GM20431 (cell line): ENCODE data around the gene WFDC5.

ENCODE experiments used
- in situ Hi-C: fragments of 300-500 bp; cut with MseI, MboI; formaldehyde crosslinking; loops from one replicate; pipeline ENCODE4 v1.15.0; 2020; ENCODE audit warnings: low sequenced_read_pairs; ENCODE audit not compliant: unreplicated experiment

Gene WFDC5

DNA sequence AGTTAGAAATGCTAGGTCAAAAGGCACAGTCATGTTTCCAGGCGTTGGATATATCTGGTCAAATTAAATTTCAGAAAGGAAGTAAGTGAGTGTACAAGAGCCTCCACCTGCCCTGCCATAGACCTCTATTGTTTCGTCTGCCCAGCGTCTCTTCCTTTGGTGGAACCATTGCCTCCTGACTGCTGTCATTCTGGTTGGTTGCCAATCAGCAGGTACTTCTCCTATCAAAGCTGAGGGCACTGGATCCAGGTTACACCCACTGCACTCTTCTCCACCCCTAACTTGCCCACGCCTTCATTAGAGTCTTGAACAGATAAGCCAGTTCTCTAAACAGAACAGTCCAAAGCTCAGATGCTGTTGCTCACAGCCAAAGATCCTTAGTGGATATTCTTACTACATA lies 2.6 kb upstream of the WFDC5 start:
- in situ Hi-C loops, result loop anchor here (25.0 kb wide), 1 partner anchor 170 kb away; no protein-coding TSS in a partner anchor

GRCh38 chr20:45115829-45116228 lies 855 bp upstream of the WFDC5 start:
- in situ Hi-C loops, result loop anchor here (25.0 kb wide), 1 partner anchor 171 kb away; no protein-coding TSS in a partner anchor

- in situ Hi-C loops, result loop anchor here (25.0 kb wide), 1 partner anchor 172 kb away; no protein-coding TSS in a partner anchor
Observed at GRCh38 chr20:45115386-45115774, 406 bp upstream of the WFDC5 start.

DNA sequence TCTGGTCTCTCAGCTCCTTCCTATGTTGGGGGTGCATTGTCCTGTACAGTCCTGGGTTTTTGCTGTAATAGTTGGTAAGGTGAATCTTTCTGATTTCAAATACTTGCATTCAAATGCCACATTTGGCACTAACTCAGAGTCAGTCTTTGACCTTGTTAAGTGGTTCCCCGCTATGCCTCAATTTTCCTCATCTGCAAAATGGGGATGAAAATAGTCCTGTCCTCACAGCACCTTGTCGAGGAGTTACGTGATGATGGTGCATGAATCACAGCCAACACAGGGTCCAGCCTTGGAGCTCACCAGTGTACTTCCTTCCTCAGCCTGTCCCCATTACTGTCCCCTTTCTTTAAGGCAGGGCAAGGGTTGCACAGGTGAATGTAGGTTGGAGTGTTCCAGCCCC lies 1.1 kb downstream of the WFDC5 start:
- in situ Hi-C loops, result loop anchor here (25.0 kb wide), 1 partner anchor 173 kb away; no protein-coding TSS in a partner anchor

DNA sequence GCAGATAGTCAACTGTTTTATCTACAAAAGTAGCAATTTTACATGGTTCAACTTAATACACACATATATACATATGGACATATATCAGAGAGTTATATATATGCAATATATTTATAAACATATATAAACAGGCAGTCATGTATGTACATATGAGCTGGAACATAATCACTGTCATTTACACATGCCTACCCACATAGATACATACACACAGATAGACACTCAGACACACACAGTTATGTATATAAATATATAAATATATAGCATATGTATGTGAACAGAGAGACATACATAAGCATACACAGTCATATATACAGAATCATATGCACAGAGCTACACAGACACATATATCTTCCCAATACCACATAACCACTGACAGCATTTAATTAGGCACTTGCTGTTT lies 2.2 kb downstream of the WFDC5 start:
- in situ Hi-C loops, result loop anchor here (25.0 kb wide), 1 partner anchor 175 kb away; no protein-coding TSS in a partner anchor

- in situ Hi-C loops, result loop anchor here (25.0 kb wide), 1 partner anchor 175 kb away; no protein-coding TSS in a partner anchor
Observed at GRCh38 chr20:45111799-45112471, 3.0 kb downstream of the WFDC5 start.

DNA sequence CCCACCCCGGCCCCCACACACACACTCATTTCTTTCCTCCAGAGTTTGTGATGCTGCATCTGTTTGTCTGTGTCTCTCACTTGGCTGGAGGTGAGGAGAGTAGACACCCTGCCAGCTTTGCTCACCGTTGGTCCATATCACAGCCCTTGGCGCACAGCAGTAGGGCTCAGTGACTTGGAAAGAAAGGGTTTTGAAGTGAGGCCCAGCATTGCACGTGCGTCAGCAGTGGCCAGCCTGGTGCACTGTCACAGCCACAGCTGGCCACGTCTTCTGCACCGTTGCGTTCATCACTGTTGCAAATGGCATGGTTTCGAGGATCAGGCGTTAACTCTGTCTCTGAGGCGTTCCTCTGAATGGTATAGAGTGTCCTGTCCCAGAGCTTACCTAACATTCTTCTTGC lies 3.7 kb downstream of the WFDC5 start:
- in situ Hi-C loops, result loop anchor here (25.0 kb wide), 1 partner anchor 176 kb away; no protein-coding TSS in a partner anchor

GRCh38 chr20:45110301-45110700 lies 4.7 kb downstream of the WFDC5 start:
- in situ Hi-C loops, result loop anchor here (25.0 kb wide), 1 partner anchor 177 kb away; no protein-coding TSS in a partner anchor

DNA sequence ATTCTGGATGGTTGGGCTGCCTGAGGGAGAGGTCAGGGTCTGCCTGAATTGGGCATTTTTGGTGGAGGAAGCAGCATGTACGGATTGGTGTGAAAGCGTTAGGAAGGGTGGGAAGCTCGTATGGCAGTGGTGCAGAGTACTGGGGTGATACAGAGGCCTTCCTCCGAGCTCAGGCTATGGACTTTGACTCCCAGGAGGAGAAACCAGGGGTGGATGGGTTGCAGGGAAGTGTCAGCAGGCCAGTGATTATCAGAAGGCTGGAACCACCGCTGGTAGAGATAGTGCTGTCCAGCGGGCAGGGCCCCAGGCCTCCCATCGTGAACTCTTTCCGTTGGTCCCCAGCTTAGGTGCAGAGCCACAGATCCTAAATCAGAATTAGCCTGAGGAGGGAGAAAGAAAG lies 5.3 kb downstream of the WFDC5 start:
- in situ Hi-C loops, result loop anchor here (25.0 kb wide), 1 partner anchor 178 kb away; no protein-coding TSS in a partner anchor

DNA sequence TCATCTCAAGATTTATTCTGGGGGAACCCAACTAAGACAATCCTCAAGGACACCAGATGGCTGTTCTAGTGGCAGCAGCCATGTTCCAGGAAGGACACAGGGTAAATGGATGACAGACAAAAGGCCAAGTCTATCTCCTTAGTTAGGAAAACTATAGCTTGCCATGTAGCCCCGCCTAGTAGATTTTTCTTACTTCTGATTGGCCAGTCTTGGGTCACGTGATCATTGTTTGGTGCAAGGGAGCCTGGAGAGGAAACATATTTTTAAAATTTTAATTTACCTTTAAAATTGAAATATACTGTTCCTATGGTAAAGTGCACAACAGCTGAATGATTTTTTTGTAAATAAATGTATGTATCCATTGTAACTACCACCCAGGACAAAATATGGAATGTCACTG lies 9.7 kb downstream of the WFDC5 start:
- in situ Hi-C loops, result loop anchor here (25.0 kb wide), 1 partner anchor 182 kb away; no protein-coding TSS in a partner anchor

DNA sequence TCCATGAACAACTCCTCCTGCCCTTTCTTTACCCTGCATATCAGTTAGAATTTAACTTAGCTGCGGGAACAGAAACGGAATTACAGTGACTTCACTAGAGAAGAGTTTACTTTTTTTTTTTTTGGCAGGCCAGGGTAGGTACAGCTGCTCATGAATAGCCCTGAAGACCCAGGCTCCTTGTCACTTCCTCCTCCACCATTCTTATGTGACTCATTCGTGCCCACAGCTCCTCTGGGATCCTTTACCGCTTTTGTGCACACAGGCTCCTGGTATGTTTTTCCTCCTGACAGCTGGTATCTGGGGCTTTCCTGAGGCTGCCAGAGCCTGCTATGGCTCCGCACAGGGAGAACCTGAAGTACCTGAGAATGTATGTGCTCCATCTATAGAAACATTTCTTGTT lies 10.2 kb downstream of the WFDC5 start:
- in situ Hi-C loops, result loop anchor here (25.0 kb wide), 1 partner anchor 183 kb away; no protein-coding TSS in a partner anchor

GRCh38 chr20:45103072-45103471 lies 11.9 kb downstream of the WFDC5 start:
- in situ Hi-C loops, result loop anchor here (25.0 kb wide), 1 partner anchor 184 kb away; no protein-coding TSS in a partner anchor

GRCh38 chr20:45101333-45101850 lies 13.6 kb downstream of the WFDC5 start:
- in situ Hi-C loops, result loop anchor here (25.0 kb wide), 1 partner anchor 186 kb away; no protein-coding TSS in a partner anchor

DNA sequence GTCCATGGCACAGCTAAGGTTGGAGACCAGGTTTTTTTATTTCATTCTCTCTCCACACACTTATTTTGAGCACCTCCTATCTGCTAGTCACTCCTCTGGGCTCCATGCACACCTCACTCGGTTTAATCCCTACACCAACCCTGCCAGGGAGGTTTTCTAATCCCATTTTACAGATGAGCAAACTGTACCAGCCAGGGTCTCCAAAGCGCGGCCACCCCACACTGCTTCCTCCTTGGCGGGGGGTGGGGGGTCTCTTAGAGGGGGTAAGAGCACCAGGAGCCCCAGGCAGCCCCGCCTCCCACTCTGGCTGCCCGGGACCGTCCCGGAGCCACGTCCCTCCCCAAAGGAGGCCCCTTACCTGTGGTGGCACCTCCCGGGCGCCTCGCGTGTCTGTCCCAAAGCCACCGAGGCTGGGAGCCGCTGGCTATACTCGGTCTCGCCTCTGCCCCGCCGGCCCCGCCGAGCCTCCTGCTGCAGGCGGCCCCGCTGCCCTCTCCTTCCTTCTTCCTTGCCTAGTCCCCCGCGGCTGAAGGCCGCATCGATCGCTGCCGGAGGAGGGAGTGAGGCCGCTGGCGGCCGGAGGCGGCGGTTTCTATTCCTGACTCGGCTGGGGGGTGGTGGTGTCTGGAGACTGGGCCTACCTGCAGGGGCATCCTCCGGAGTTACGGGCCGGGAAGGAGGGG lies 14.3 kb downstream of the WFDC5 start, which contains the start of gene KCNS1:
Gene KCNS1 (minus strand): TSS at position 565 of the 683 bp plus-strand sequence. CDS start 1,891 bp downstream, outside the sequence.
- in situ Hi-C loops, result loop anchor here (25.0 kb wide), 1 partner anchor 187 kb away; no protein-coding TSS in a partner anchor

DNA sequence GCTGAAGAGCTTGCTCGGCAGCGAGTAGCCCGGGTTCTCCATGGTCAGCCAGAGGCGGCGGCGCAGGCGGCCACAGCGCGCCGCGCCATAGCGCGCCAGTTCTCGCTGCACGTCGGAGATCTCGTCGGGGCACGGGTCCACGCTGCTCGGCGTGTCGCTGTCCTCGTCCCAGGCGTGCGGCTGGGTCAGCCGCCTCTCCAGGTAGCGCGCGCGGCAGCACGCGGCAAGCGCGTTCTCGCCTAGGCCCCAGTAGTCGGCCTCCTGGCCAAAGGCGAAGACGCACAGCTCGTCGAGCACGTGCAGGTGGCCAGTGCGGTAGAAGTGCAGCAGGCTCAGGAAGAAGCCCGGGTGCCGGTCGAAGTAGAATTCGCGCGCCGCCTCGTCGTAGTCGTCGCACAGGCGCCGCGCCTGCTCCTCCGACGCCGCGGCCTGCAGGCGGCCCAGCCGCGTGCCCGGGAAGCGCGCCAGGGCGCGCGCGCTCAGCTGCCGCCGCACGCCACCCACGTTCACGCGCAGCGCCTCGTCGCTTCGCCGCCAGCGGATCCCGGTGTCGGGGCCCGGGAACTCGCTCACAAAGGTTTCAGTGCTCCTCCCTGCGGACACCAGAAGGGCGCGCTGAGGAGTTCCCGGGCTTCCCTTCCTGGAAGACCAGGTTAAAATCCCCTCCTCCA lies 16.7 kb downstream of the WFDC5 start:
- in situ Hi-C loops, result no loop called here

DNA sequence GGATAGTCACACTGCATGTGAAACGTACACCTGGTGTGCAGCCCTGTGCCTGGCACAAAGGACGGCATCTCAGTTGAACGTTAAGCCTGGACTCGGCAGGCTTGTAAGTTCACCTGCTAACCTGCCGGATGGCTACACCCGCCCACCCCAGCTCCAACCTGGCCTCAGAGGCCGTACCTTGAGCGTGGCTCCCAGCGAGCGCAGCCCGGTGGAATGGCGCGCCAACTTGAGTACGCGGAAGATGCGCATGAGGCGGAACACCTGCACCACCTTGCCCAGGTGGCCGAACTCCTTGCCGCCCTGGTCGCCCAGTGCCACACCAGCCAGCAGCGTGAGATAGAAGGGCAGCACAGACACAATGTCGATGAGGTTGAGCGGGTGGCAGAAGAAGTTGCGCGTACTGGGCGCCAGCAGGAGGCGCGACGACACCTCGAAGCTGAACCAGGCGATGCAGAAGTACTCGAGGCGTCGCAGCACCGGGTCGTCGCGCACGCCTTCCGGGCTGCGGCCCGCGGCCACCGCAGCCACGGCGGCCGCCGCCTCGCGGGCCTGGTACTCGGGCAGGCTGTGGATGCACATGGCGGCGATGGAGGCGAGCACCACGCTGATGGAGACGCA lies 17.4 kb downstream of the WFDC5 start:
- in situ Hi-C loops, result no loop called here

- in situ Hi-C loops, result no loop called here
Observed at GRCh38 chr20:45096781-45097180, 18.2 kb downstream of the WFDC5 start.

DNA sequence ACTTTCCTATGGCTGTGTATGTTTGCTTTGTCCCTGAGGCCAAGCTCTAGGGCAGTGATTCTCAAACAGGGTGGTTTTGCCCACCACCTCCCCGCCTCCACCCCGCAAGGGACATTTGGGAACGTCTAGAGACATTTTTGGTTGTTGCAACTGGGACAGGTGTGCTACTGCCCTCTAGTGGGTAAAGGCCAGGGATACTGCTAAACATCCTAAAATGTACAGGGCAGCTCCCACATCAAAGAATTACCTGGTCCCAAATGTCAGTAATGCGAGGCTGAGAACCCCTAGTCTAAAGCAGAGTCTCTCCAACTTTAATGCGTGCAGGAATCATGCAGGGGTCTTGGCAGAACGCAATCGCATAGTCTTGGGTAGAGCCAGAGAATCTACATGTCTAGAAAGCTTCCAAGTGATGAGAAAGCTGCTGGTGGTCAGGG lies 19.2 kb downstream of the WFDC5 start:
- in situ Hi-C loops, result no loop called here

DNA sequence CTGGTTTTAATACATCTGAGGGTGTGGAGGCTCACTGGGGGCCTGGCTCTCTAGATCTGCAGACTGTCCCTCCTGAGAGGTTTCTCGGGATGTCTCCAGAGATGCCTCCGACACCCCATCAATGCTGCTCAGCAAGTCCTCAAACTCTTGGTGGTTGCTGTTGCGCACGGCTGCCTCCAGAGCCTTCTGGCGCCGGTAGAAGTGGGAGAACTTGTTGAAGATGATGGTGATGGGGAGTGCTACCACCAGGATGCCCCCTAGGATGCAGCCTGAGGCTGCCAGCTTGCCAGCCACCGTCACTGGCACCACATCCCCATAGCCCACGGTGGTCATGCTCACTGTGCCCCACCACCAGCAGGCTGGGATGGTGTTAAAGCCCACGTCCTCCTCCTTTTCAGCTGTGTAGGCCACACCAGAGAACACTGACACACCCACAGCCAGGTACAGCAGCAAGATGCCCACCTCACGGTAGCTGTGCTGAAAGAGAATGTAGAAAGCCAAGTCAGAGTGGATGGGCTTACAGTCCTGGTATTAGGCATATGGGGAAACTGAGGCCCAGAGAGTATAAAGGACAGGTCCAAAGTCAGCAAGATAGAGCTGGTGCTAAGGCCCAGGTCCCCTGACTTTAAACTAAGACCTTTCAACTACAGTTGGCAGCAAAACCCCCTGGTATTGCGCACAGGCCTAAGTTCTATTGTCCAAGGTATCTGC lies 20.0 kb downstream of the WFDC5 start:
- in situ Hi-C loops, result no loop called here
